Progenitor cell of endocrine pancreas (in vitro differentiated cells): ENCODE measurements around the gene FGF19. TPM values are rescaled to one million over a fixed set of nuclear protein-coding genes. Genes with fewer than 3 reads are reported as not detected.
"Not testable (repeated sequence)": the region's sequence is repeated elsewhere in the genome, so short reads cannot be mapped to it uniquely, and the experiment has no call there.

Experiments used
- DNase-seq: peaks from one replicate; pipeline ENCODE4 v3.0.0; 2021; ENCODE audit warnings: low spot score; ENCODE audit not compliant: unreplicated experiment
- H3K27ac Mint-ChIP-seq: 2 replicates; pipeline ENCODE4 v1.8.0; 2021; ENCODE audit warnings: mild to moderate bottlenecking, moderate library complexity, mixed read lengths
- H3K27me3 Mint-ChIP-seq: 2 replicates; pipeline ENCODE4 v1.8.0; 2021; ENCODE audit warnings: mixed read lengths
- H3K36me3 Mint-ChIP-seq: 2 replicates; pipeline ENCODE4 v1.8.0; 2022; ENCODE audit warnings: mixed read lengths; ENCODE audit not compliant: insufficient read depth
- H3K4me1 Mint-ChIP-seq: 2 replicates; pipeline ENCODE4 v1.8.0; 2021; ENCODE audit warnings: low read depth, mixed read lengths
- H3K4me3 Mint-ChIP-seq: 2 replicates; pipeline ENCODE4 v1.8.0; 2021; ENCODE audit warnings: low read depth, mild to moderate bottlenecking, moderate library complexity, mixed read lengths
- H3K9me3 Mint-ChIP-seq: 2 replicates; pipeline ENCODE4 v1.8.0; 2021; ENCODE audit warnings: low read depth, mixed read lengths
- CTCF ChIP-seq: fragments of 200-600 bp; sonication (generic); IDR thresholded peaks from one replicate; pipeline ENCODE4 v1.5.0; 2021; ENCODE audit warnings: antibody characterized with exemption, mild to moderate bottlenecking; ENCODE audit not compliant: unreplicated experiment
- total RNA-seq: library from RNA; stranded (reverse); gene quantifications from 2 replicates; pipeline ENCODE4 v1.2.1, GENCODE V29; 2021

FGF19 gene
- total RNA-seq, 1 donor from 2014 or later: not detected

- peaks cover 6% of the 10 kb centered on the region for H3K9me3 Mint-ChIP-seq
- H3K36me3 Mint-ChIP-seq: no peaks in the 10 kb centered on the region
- H3K27ac Mint-ChIP-seq: no peak overlapping the region
- peaks cover 7% of the 10 kb centered on the region for H3K27me3 Mint-ChIP-seq
- H3K4me3 Mint-ChIP-seq: no peak overlapping the region
- peaks cover 9% of the 10 kb centered on the region for H3K4me1 Mint-ChIP-seq
- TF ChIP-seq CTCF: no peak
- DNase-seq: no peak
Measured at GRCh38 chr11:69696749-69697468, 6.9 kb downstream of the FGF19 start.

GRCh38 chr11:69695995-69696394 lies 7.8 kb downstream of the FGF19 start:
- not testable (repeated sequence) for H3K4me1 Mint-ChIP-seq, H3K36me3 Mint-ChIP-seq, DNase-seq

GRCh38 chr11:69695581-69695980 lies 8.2 kb downstream of the FGF19 start:
- peaks cover 2% of the 10 kb centered on the region for H3K27me3 Mint-ChIP-seq
- H3K9me3 Mint-ChIP-seq: peaks cover 12% of the 10 kb centered on the region
- no peak overlapping the region for H3K4me3 Mint-ChIP-seq
- H3K4me1 Mint-ChIP-seq: peaks cover 7% of the 10 kb centered on the region
- no peak for TF ChIP-seq CTCF
- H3K27ac Mint-ChIP-seq: no peak overlapping the region
- DNase-seq: no peak
- H3K36me3 Mint-ChIP-seq: peaks cover 4% of the 10 kb centered on the region

More at GRCh38 chr11:69695995-69696394, 7.8 kb downstream of the FGF19 start:
- H3K9me3 Mint-ChIP-seq, H3K4me3 Mint-ChIP-seq, H3K27ac Mint-ChIP-seq, H3K27me3 Mint-ChIP-seq: not testable (repeated sequence)

- peaks cover 6% of the 10 kb centered on the region for H3K4me1 Mint-ChIP-seq
- peaks cover 6% of the 10 kb centered on the region for H3K36me3 Mint-ChIP-seq
- no peak for TF ChIP-seq CTCF
- no peak overlapping the region for H3K27ac Mint-ChIP-seq
- peaks cover 16% of the 10 kb centered on the region for H3K9me3 Mint-ChIP-seq
- no peak overlapping the region for H3K4me3 Mint-ChIP-seq
- peaks cover 2% of the 10 kb centered on the region for H3K27me3 Mint-ChIP-seq
- DNase-seq: no peak
Measured at GRCh38 chr11:69694781-69695180, 9.0 kb downstream of the FGF19 start.

- H3K36me3 Mint-ChIP-seq: peaks cover 17% of the 10 kb centered on the region
- H3K4me1 Mint-ChIP-seq: peaks cover 15% of the 10 kb centered on the region
- peaks cover 2% of the 10 kb centered on the region for H3K27me3 Mint-ChIP-seq
- H3K9me3 Mint-ChIP-seq: peaks cover 30% of the 10 kb centered on the region
- H3K4me3 Mint-ChIP-seq: no peak overlapping the region
- H3K27ac Mint-ChIP-seq: no peak overlapping the region
- TF ChIP-seq CTCF: no peak
- no peak for DNase-seq
Measured at GRCh38 chr11:69692422-69692821, 11.4 kb downstream of the FGF19 start.

- Mint-ChIP-seq H3K27ac (no peak overlapping the region), H3K9me3 (peaks cover 30% of the 10 kb centered on the region), H3K27me3 (peaks cover 2% of the 10 kb centered on the region), H3K4me3 (no peak overlapping the region), H3K36me3 (peaks cover 17% of the 10 kb centered on the region), H3K4me1 (peaks cover 13% of the 10 kb centered on the region)
- no peak for TF ChIP-seq CTCF
- no peak for DNase-seq
Measured at GRCh38 chr11:69691463-69691862, 12.4 kb downstream of the FGF19 start.
